Upper lobe of left lung (tissue), 6 donors: ENCODE data around the gene CERKL. TPM values are rescaled to one million over a fixed set of nuclear protein-coding genes. Genes with fewer than 3 reads are reported as not detected.

ENCODE experiments used
- ATAC-seq, 2 donors: fragments of 200-7000 bp; cut with Tn5 transposase; one replicate each; pipeline ENCODE4 v1.9.1; 2022; ENCODE audit warnings: mild to moderate bottlenecking in 2 of 2, moderate library complexity in 2 of 2; ENCODE audit not compliant: low FRiP score in 2 of 2
- DNase-seq, 2 donors: peaks; one replicate each; pipeline ENCODE4 v3.0.0-alpha.2; 2019 to 2020
- H3K27ac ChIP-seq, 4 donors: fragments of 200-600 bp; sonication (generic); one replicate each; pipeline ENCODE4 v1.5.1; 2016 to 2019
- H3K27me3 ChIP-seq, 4 donors: fragments of 200-600 bp; sonication (generic); one replicate each; pipeline ENCODE4 v1.5.1; 2017 to 2019
- H3K36me3 ChIP-seq, 4 donors: fragments of 200-600 bp; sonication (generic); one replicate each; pipeline ENCODE4 v1.5.1; 2016 to 2019
- H3K4me1 ChIP-seq, 4 donors: fragments of 200-600 bp; sonication (generic); one replicate each; pipeline ENCODE4 v1.5.1; 2018 to 2019
- H3K4me3 ChIP-seq, 4 donors: fragments of 200-600 bp; sonication (generic); one replicate each; pipeline ENCODE4 v1.5.1; 2017 to 2019; ENCODE audit warnings: mild to moderate bottlenecking in 2 of 4, moderate library complexity in 1 of 4
- H3K9me3 ChIP-seq, 4 donors: fragments of 200-600 bp; sonication (generic); one replicate each; pipeline ENCODE4 v1.5.1; 2018 to 2019
- EP300 ChIP-seq, 4 donors: sonication (generic); formaldehyde crosslinking; IDR thresholded peaks; one replicate each; pipeline ENCODE4 v1.5.1; 2017; ENCODE audit warnings: antibody characterized with exemption in 4 of 4, control low read depth in 2 of 4
- POLR2A ChIP-seq, 4 donors: fragments of 450-650 bp; IDR thresholded peaks; one replicate each; pipeline ENCODE4 v1.5.1; 2016 to 2017; ENCODE audit warnings: antibody characterized with exemption in 4 of 4, mild to moderate bottlenecking in 2 of 4
- POLR2AphosphoS5 ChIP-seq, 2 donors: sonication (generic); formaldehyde crosslinking; IDR thresholded peaks; one replicate each; pipeline ENCODE4 v1.5.1; 2017; ENCODE audit warnings: antibody characterized with exemption in 2 of 2
- WGBS, 2 donors: methylation state at CpG; one replicate each; pipeline ENCODE4 v1.1.5; 2017 to 2018; 5-methylcytosine and 5-hydroxymethylcytosine counted together
- total RNA-seq, 6 donors: library from RNA; depleted of rRNA in 4 of 6; stranded (reverse); fragments of >200 nt in 4 of 6; gene quantifications; one replicate each; pipeline versions ENCODE4 v1.1.0 to v1.2.1, GENCODE V29; 2016 to 2021
- TF ChIP-seq, protein P1 (sequence below), 6 experiments: fragments of 450-650 bp in 4 of 6; fragments of 200-600 bp in 2 of 6; sonication (generic) in 2 of 6; IDR thresholded peaks; one replicate each; pipeline ENCODE4 v1.5.1; 2016 to 2019; ENCODE audit warnings: antibody characterized with exemption in 6 of 6
- donor health status: DM: no; HTN: no; CAD: no; lungs with moderate emphysema.
- donor health status: DM: no; HTN: yes; CAD: no; lungs with severe emphysema.

CERKL gene
- total RNA-seq, 6 donors from 2014 or later = 0.37 to 23.1 (median 1.7) TPM; not detected in 1

DNA sequence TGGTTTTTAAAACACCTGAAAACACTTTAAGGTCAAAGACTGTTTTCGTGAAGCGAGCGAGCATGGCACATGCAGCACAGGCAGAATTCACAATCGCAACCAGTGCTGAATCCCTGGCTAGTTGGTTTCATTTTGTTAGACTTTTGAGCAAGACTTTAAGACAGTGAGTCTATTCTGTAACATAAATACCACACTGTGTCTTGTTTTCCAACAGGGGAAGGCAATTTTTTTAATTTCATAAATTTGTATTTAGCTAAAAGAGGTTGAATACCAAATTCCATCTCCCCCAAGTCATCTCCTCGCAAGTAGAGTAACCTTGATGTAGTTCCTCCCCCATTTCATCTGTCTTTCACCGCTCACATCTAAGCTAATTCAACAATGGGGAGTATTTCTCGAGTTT is 1.4 kb downstream of the CERKL start:
- no peak for DNase-seq

DNA sequence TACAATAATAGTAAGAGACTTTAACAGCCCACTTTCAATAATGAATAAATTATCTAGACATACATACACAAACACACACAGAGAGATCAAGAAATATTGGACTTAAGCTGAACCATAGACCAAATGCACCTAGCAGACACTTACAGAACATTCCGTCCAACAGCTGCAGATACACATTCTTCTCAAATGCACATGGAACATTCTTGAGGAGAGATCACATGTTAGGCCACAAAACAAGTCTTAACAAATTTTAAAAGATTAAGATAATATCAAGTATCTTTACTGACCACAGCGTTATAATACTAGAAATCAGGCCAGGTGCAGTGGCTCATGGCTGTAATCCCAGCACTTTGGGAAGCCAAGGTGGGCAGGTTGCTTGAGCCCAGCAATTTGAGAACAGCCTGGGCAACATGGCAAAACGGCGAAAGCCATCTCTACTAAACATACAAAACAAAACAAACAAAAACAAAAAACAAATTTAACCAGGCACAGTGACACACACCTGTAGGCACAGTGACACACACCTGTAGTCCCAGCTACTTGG is 7.4 kb downstream of the CERKL start:
- no peaks in the 10 kb centered on the region for H3K9me3 ChIP-seq
- TF ChIP-seq EP300 (IDR thresholded peaks at IDR 0.05) (no peak), POLR2AphosphoS5 (IDR thresholded peaks at IDR 0.05) (no peak), POLR2A (IDR thresholded peaks at IDR 0.05) (no peak)
- TF ChIP-seq, protein P1, sequence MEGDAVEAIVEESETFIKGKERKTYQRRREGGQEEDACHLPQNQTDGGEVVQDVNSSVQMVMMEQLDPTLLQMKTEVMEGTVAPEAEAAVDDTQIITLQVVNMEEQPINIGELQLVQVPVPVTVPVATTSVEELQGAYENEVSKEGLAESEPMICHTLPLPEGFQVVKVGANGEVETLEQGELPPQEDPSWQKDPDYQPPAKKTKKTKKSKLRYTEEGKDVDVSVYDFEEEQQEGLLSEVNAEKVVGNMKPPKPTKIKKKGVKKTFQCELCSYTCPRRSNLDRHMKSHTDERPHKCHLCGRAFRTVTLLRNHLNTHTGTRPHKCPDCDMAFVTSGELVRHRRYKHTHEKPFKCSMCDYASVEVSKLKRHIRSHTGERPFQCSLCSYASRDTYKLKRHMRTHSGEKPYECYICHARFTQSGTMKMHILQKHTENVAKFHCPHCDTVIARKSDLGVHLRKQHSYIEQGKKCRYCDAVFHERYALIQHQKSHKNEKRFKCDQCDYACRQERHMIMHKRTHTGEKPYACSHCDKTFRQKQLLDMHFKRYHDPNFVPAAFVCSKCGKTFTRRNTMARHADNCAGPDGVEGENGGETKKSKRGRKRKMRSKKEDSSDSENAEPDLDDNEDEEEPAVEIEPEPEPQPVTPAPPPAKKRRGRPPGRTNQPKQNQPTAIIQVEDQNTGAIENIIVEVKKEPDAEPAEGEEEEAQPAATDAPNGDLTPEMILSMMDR (IDR thresholded peaks at IDR 0.05) = no peak
- no peak overlapping the region for H3K4me3 ChIP-seq
- H3K36me3 ChIP-seq = no peaks in the 10 kb centered on the region
- DNase-seq (no peak), ATAC-seq (no peak)
- WGBS, 2 donors = 86 to 88% methylated on average over 4 of the region's 4 CpGs
- H3K27ac ChIP-seq = no peak overlapping the region
- H3K4me1 ChIP-seq = no peaks in the 10 kb centered on the region
- H3K27me3 ChIP-seq = no peaks in the 10 kb centered on the region

More for the DNA sequence above, 1.4 kb downstream of the CERKL start:
- no peak overlapping the region for H3K4me3 ChIP-seq
- WGBS, 2 donors = 61 to 68% methylated on average over 7 of the region's 7 CpGs
- no peaks in the 10 kb centered on the region for H3K9me3 ChIP-seq
- no peak overlapping the region for H3K27ac ChIP-seq
- TF ChIP-seq, protein P1 (IDR thresholded peaks at IDR 0.05) = no peak
- TF ChIP-seq POLR2AphosphoS5 (IDR thresholded peaks at IDR 0.05) = no peak
- no peak for TF ChIP-seq EP300 (IDR thresholded peaks at IDR 0.05)
- no peak for TF ChIP-seq POLR2A (IDR thresholded peaks at IDR 0.05)
- ATAC-seq = no peak
- peaks cover 0 to 5% (median 0%) of the 10 kb centered on the region in 4 donors for H3K27me3 ChIP-seq
- H3K36me3 ChIP-seq = no peaks in the 10 kb centered on the region
- H3K4me1 ChIP-seq = peaks cover 0 to 18% (median 12%) of the 10 kb centered on the region in 4 donors

DNA sequence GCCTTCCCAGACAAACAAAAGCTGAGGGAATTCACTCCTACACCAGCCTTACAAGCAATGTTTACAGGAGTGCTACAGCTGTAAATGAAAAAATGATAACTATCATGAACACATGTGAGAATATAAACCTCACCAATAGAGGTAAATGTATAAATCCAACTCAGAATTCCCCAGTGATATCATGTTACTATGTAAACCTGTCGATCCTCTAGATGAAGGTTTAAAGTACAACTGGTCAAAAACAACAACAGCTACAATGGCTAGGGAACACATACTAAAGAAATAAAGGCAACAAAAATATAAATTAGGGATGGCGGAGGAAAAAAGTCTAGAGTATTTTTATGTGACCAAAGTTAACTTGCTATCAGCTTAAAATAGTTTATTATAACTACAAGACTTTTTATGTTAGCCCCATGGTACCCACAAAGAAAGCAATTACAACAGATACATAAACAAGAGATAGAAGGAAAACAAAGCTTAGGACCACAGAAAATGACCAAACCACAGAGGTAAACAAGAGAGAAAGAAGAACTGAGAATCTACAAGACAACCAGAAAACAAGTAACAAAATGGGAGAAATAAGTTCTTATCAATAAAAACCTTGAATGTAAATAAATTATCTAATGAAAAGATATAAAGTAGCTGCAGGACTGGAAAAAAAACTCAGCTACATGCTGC is 8.3 kb downstream of the CERKL start:
- Histone ChIP-seq H3K4me1 (no peaks in the 10 kb centered on the region), H3K27me3 (no peaks in the 10 kb centered on the region), H3K4me3 (no peak overlapping the region), H3K9me3 (no peaks in the 10 kb centered on the region), H3K27ac (no peak overlapping the region), H3K36me3 (no peaks in the 10 kb centered on the region)
- DNase-seq = no peak
- TF ChIP-seq POLR2A (IDR thresholded peaks at IDR 0.05) (no peak), POLR2AphosphoS5 (IDR thresholded peaks at IDR 0.05) (no peak)
- TF ChIP-seq, protein P1 (IDR thresholded peaks at IDR 0.05) = no peak
- WGBS, 2 donors = 84 to 88% methylated on average over 2 of the region's 2 CpGs
- ATAC-seq = no peak

GRCh38 chr2:181646415-181646987 is 10.4 kb downstream of the CERKL start:
- H3K4me1 ChIP-seq = no peaks in the 10 kb centered on the region
- no peak for DNase-seq
- H3K9me3 ChIP-seq = no peaks in the 10 kb centered on the region
- TF ChIP-seq EP300 (IDR thresholded peaks at IDR 0.05) (no peak), POLR2A (IDR thresholded peaks at IDR 0.05) (no peak), POLR2AphosphoS5 (IDR thresholded peaks at IDR 0.05) (no peak)
- TF ChIP-seq, protein P1 (IDR thresholded peaks at IDR 0.05) = no peak
- H3K27ac ChIP-seq = no peak overlapping the region
- WGBS, 2 donors = 81 to 83% methylated on average over 1 of the region's 1 CpG
- no peaks in the 10 kb centered on the region for H3K27me3 ChIP-seq
- ATAC-seq = no peak
- no peaks in the 10 kb centered on the region for H3K36me3 ChIP-seq
- no peak overlapping the region for H3K4me3 ChIP-seq
